ENCODE measurements around the gene PLOD2.

The PLOD2 gene

GRCh38 chr3:146136647-146137046 is 24.3 kb downstream of the PLOD2 start:
- TF ChIP-seq CTCF (IDR thresholded peaks at IDR 0.05) = no peak

- TF ChIP-seq CTCF (IDR thresholded peaks at IDR 0.05) = no peak
Observed at GRCh38 chr3:146134348-146135117, 26.5 kb downstream of the PLOD2 start.

GRCh38 chr3:146133441-146133840 is 27.5 kb downstream of the PLOD2 start:
- no peak for TF ChIP-seq CTCF (IDR thresholded peaks at IDR 0.05)

DNA sequence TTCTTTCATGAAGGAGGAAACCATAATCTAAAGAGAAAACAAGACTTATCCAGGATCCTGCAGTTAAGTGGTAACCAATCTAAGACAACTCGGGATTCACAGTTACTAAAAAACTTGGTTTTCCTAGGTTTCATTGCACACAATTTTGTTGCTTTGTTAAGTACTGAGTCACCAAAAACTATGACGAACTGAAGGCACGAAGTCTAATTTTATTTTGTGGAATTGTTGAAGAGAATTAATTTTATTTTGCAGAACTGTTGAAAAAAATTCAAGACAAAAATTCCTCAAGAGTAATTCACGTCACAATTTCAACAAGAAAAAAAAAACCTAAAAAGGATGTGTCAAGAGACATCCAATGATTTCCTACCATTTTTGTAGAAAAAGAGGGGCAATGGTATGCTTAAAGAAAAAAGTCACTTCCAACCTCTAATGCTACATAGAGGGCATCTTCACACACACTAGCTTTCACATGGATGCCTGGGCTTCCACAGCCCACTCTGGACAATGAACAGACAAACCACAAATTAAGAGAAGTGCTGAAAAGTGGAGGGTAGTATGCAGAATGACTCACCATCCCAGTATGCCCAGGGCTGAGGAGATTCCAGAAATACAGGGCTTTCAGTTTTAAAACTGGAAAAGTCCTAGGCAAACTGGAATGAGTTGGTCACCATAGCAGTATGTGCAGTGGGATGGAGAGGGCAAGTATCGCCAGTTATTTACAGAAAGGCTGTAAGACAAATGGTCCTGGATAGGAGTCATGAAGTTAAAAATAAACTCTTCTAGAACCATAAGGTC is 29.2 kb downstream of the PLOD2 start:
- no peak for TF ChIP-seq CTCF (IDR thresholded peaks at IDR 0.05)

DNA sequence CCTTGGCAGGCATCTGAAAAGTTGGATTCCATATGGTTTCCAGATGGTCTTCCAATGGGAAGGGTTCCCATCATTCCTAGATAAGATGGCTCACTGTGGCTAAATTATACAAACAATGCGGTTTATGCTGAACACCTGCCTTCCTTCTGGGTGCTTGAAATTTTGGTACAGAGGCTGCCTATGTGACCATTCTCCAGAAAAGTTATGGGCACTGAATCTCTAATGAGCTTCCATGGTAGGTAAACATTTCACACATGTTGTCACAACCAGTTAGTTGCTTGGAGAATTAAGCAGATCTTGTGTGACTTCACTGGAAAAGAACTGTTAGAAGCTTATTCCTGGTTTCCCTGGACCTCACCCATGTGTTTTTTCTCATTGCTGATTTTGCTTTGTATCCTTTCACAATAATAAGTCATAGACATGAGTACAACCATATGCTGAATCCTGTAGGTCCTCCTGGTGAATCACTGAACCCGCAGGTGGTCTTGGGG is 30.1 kb downstream of the PLOD2 start:
- TF ChIP-seq CTCF (IDR thresholded peaks at IDR 0.05) = no peak

GRCh38 chr3:146129750-146130149 is 31.2 kb downstream of the PLOD2 start:
- no peak for TF ChIP-seq CTCF (IDR thresholded peaks at IDR 0.05)

DNA sequence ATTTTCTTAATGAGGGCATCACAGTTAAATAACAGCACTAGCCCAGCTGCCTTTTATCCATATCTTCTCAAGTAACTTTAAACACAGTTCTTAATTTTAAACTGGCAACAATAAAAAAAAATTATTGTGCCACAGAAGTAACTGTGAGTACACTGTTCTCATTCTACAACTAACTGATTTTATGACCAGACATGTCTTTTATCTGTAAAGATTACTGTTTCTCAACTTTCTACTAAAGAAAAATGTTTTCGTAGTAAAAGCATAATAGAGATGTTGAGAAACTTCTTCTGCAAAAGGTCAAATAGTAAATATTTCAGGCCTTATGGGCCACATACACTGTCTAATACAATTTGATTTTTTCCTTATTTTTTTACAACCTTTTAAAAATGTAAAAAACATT is 32.0 kb downstream of the PLOD2 start:
- no peak for TF ChIP-seq CTCF (IDR thresholded peaks at IDR 0.05)

Data from LNCAP (cell line).